Right atrium auricular region (tissue), 2 donors: ENCODE results near the gene CDKN2AIP. TPM values are rescaled to one million over a fixed set of nuclear protein-coding genes. Genes with fewer than 3 reads are reported as not detected.

Source experiments
- DNase-seq: peaks from one replicate; pipeline ENCODE4 v3.0.0-alpha.2; 2019; ENCODE audit warnings: low spot score
- H3K27ac ChIP-seq, 2 donors: fragments of 200-600 bp; sonication (generic); 1 replicate in 1 of 2; 2 replicates in 1 of 2; pipeline ENCODE4 v1.5.1; 2016 to 2019
- H3K27me3 ChIP-seq, 2 donors: fragments of 200-600 bp; sonication (generic); one replicate each; pipeline versions ENCODE4 v1.5.1 to v1.6.0; 2017 to 2019
- H3K36me3 ChIP-seq: fragments of 200-600 bp; sonication (generic); one replicate; pipeline ENCODE4 v1.5.1; 2016
- H3K4me1 ChIP-seq, 2 donors: fragments of 200-600 bp; sonication (generic); one replicate each; pipeline versions ENCODE4 v1.5.1 to v1.6.0; 2017 to 2019
- H3K4me3 ChIP-seq, 2 donors: fragments of 200-600 bp; sonication (generic); 1 replicate in 1 of 2; 2 replicates in 1 of 2; pipeline ENCODE4 v1.5.1; 2017 to 2019; ENCODE audit warnings: mild to moderate bottlenecking in 1 of 2, moderate library complexity in 1 of 2
- H3K9me3 ChIP-seq, 2 donors: fragments of 200-600 bp; sonication (generic); one replicate each; pipeline ENCODE4 v1.5.1; 2019
- total RNA-seq, 2 donors: library from RNA; depleted of rRNA; stranded (reverse); fragments of >200 nt; gene quantifications; one replicate each; pipeline ENCODE4 v1.1.0, GENCODE V29; 2016
- TF ChIP-seq, protein P1 (sequence below), 2 donors: fragments of 200-600 bp; sonication (generic); IDR thresholded peaks; one replicate each; pipeline ENCODE4 v1.5.1; 2019; ENCODE audit warnings: antibody characterized with exemption in 2 of 2

Gene CDKN2AIP
- total RNA-seq, 2 donors from 2014 or later: 9.7 to 11.1 TPM

DNA sequence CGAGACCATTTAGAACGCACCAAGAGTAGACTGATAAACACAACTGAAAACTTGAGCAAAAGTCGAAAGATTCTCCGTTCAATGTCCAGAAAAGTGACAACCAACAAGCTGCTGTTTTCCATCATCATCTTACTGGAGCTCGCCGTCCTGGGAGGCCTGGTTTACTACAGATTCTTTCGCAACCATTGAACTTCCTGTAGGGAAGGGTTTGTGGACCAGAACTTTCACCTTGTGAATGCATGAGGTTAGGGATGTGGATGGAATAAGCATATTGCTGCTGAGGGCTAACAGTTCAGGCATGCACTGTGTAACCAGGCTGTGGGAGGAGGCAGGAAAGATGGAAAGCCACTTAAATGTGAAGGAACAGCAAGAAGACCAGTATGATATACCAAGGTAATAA is 39.6 kb downstream of the CDKN2AIP start:
- no peak for DNase-seq
- Histone ChIP-seq H3K27me3 (no peaks in the 10 kb centered on the region), H3K4me1 (no peaks in the 10 kb centered on the region), H3K4me3 (no peak overlapping the region), H3K9me3 (no peaks in the 10 kb centered on the region), H3K36me3 (no peaks in the 10 kb centered on the region), H3K27ac (no peak overlapping the region)
- TF ChIP-seq, protein P1, sequence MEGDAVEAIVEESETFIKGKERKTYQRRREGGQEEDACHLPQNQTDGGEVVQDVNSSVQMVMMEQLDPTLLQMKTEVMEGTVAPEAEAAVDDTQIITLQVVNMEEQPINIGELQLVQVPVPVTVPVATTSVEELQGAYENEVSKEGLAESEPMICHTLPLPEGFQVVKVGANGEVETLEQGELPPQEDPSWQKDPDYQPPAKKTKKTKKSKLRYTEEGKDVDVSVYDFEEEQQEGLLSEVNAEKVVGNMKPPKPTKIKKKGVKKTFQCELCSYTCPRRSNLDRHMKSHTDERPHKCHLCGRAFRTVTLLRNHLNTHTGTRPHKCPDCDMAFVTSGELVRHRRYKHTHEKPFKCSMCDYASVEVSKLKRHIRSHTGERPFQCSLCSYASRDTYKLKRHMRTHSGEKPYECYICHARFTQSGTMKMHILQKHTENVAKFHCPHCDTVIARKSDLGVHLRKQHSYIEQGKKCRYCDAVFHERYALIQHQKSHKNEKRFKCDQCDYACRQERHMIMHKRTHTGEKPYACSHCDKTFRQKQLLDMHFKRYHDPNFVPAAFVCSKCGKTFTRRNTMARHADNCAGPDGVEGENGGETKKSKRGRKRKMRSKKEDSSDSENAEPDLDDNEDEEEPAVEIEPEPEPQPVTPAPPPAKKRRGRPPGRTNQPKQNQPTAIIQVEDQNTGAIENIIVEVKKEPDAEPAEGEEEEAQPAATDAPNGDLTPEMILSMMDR (IDR thresholded peaks at IDR 0.05): no peak

DNA sequence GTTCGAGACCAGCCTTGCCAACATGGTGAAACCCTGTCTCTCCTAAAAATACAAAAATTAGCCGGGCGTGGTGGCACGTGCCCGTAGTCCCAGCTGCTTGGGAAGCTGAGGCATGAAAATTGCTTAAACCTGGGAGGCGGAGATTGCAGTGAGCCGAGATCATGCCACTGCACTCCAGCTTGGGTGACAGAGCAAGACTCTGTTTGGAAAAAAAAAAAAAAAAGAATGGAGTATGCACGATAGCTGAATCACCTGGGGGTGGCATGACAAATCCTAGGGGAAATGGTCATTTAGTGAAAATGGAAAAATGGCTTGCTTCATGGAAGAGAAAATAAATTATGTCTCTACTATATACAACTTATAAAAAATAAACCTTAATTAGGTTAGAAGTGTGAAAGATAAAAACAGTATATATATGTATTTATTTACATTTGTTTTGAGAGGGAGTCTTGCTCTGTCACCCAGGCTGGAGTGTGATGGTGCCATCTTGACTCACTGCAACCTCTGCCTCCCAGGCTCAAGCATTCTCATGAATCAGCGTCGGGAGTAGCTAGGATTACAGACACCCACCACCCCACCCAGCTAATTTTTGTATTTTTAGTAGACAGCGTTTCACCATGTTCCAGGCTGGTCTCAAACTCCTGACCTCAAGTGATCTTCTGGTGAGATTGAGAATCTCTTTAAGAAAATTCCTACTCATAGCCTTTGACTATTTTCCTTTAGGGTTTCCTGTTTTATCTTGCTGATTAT is 41.1 kb downstream of the CDKN2AIP start:
- Histone ChIP-seq H3K4me3 (no peak overlapping the region), H3K4me1 (no peaks in the 10 kb centered on the region), H3K27me3 (no peaks in the 10 kb centered on the region), H3K9me3 (no peaks in the 10 kb centered on the region), H3K36me3 (no peaks in the 10 kb centered on the region), H3K27ac (no peak overlapping the region)
- TF ChIP-seq, protein P1 (IDR thresholded peaks at IDR 0.05): no peak
- DNase-seq: no peak

DNA sequence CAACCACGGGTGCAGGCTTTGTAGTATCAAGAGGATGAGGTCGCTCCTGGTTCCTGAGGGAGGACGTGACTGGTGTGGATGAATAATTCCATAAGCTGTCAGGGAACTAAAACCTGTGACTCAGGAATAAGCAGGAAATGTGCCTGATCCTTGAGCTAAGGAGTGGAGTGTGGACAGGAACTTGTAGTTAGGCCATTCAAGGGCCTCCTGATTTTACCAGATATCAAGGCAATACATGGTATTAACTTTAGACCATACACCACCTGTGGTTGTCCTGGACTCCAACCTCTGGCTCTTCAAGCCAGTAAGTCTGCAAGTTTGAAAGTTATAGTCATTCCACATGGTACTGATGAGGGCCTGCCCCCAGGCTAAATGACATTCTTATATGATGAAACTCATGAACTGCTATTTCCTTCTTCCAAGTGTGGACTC is 48.4 kb downstream of the CDKN2AIP start:
- H3K4me3 ChIP-seq: no peak overlapping the region
- peaks cover 0 to 11% of the 10 kb centered on the region in 2 donors for H3K9me3 ChIP-seq
- no peaks in the 10 kb centered on the region for H3K4me1 ChIP-seq
- H3K27me3 ChIP-seq: no peaks in the 10 kb centered on the region
- TF ChIP-seq, protein P1 (IDR thresholded peaks at IDR 0.05): no peak
- no peak for DNase-seq
- no peaks in the 10 kb centered on the region for H3K36me3 ChIP-seq
- H3K27ac ChIP-seq: no peak overlapping the region

DNA sequence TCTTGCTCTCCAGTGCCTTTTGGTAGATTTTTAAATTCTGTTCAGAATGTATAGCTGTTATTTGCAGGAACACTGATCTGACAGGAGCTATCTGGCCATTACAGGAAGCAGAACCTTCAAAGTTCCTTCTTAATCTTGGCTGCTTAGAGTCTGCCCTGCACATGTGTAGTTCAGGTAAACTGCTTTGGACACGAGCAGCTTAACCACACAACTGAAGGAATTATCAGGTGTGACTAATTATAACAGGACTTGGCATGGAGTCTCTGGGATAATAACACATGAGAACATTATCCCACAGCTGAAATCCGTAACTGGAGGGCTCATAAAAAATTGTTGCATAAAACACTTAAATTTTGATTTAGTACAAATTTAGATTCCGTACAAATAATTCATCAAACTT is 48.8 kb downstream of the CDKN2AIP start:
- TF ChIP-seq, protein P1 (IDR thresholded peaks at IDR 0.05): no peak
- no peak overlapping the region for H3K27ac ChIP-seq
- DNase-seq: no peak
- no peaks in the 10 kb centered on the region for H3K4me1 ChIP-seq
- no peak overlapping the region for H3K4me3 ChIP-seq
- H3K9me3 ChIP-seq: peaks cover 0 to 11% of the 10 kb centered on the region in 2 donors
- no peaks in the 10 kb centered on the region for H3K36me3 ChIP-seq
- H3K27me3 ChIP-seq: no peaks in the 10 kb centered on the region

DNA sequence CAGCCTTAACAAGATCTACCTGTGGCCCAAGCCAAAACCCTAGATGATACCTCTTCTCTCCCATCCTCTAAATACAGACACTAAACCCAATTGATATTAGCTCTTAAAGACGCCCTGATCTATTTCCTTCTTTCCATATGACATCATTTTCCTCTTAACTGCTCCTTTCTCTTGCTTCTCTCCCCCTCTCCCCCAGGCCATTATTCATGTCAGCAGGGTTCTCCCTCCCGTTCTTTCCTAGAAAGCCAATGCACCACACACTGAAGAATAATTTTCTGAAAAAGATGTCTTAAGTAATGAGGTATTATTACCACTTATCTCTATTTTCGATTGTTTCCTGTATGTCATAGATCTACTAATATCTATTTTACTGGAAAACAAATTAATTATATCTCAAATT is 50.7 kb downstream of the CDKN2AIP start:
- no peak for DNase-seq
- Histone ChIP-seq H3K27ac (no peak overlapping the region), H3K36me3 (no peaks in the 10 kb centered on the region), H3K9me3 (peaks cover 0 to 11% of the 10 kb centered on the region in 2 donors), H3K4me1 (no peaks in the 10 kb centered on the region), H3K27me3 (no peaks in the 10 kb centered on the region), H3K4me3 (no peak overlapping the region)
- TF ChIP-seq, protein P1 (IDR thresholded peaks at IDR 0.05): no peak

Other genes starting within 250 kb of the CDKN2AIP start
- not detected for gene CLDN22, start 124.4 kb upstream of the CDKN2AIP start, total RNA-seq
- not detected for gene CLDN24, start 122.2 kb upstream of the CDKN2AIP start, total RNA-seq
- gene ING2, start 60.4 kb downstream of the CDKN2AIP start, total RNA-seq: 1 to 10 TPM; 4.6 to 7.7 TPM
- gene RWDD4, start 214.5 kb downstream of the CDKN2AIP start, total RNA-seq: 10 to 100 TPM; 15.3 to 24.9 TPM
- gene TRAPPC11, start 214.7 kb downstream of the CDKN2AIP start, total RNA-seq: 10 to 100 TPM; 22.2 to 31.0 TPM